GM18526 (cell line): Measurements from ENCODE around the gene AK8.

Experiments used
- POLR2A ChIP-seq: IDR thresholded peaks from 3 replicates; pipeline ENCODE4 v1.6.1; 2011; ENCODE audit not compliant: insufficient read length; ENCODE audit errors: extremely low read depth

The AK8 gene

GRCh38 chr9:132826131-132826530, 52.0 kb downstream of the AK8 start:
- TF ChIP-seq POLR2A, result no peak

- TF ChIP-seq POLR2A, result no peak
These were observed 52.7 kb downstream of the AK8 start for GRCh38 chr9:132825430-132825829.

GRCh38 chr9:132824951-132825350, 53.1 kb downstream of the AK8 start:
- no peak for TF ChIP-seq POLR2A

- no peak for TF ChIP-seq POLR2A
These were observed 53.9 kb downstream of the AK8 start for GRCh38 chr9:132824151-132824550.

- TF ChIP-seq POLR2A, result no peak
These were observed 54.5 kb downstream of the AK8 start for GRCh38 chr9:132823370-132824145.

- no peak for TF ChIP-seq POLR2A
These were observed 57.7 kb downstream of the AK8 start for GRCh38 chr9:132820169-132820944.

GRCh38 chr9:132818588-132818987, 59.5 kb downstream of the AK8 start:
- no peak for TF ChIP-seq POLR2A

GRCh38 chr9:132814937-132815336, 63.1 kb downstream of the AK8 start:
- TF ChIP-seq POLR2A, result no peak

GRCh38 chr9:132813115-132813771, 64.8 kb downstream of the AK8 start:
- TF ChIP-seq POLR2A, result no peak

GRCh38 chr9:132811985-132812384, 66.1 kb downstream of the AK8 start:
- no peak for TF ChIP-seq POLR2A

GRCh38 chr9:132810314-132810713, 67.8 kb downstream of the AK8 start:
- no peak for TF ChIP-seq POLR2A

- TF ChIP-seq POLR2A, result no peak
These were observed 68.3 kb downstream of the AK8 start for GRCh38 chr9:132809677-132810271.

- no peak for TF ChIP-seq POLR2A
These were observed 69.4 kb downstream of the AK8 start for GRCh38 chr9:132808645-132809044.

GRCh38 chr9:132806723-132807421, 71.2 kb downstream of the AK8 start:
- no peak for TF ChIP-seq POLR2A

GRCh38 chr9:132806306-132806705, 71.8 kb downstream of the AK8 start:
- no peak for TF ChIP-seq POLR2A
